ENCODE data around the gene PNPLA6.
A peak's percentile ranks its signal among the peaks of the same experiment; 100 is the strongest.

PNPLA6 gene

DNA sequence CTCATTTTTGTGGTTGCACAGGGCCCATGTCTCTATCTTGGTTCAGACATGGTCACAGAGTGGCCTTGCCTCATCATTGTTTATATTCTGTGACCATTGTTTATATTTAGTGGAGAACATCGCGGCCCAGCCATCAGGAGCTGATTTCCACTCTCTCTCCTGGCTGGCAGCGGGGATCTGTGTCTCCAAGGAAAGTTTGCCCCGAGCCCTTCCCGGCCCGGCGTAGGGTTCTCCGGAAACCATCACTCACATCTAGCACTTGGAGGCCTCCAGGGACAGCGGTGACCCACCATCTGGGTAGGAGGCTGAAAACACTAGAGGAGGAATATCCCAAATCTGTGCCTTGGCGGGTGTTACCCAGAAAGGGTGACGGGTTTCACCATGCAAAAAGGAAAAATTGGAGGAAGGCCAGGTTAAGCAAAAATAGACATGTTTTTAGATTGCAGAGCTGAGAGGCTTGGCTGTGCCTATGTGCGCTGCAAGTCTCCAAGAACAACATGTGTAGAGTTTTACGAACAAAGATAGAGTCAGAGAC lies 20.3 kb upstream of the PNPLA6 start:
- TF ChIP-seq, protein P1, sequence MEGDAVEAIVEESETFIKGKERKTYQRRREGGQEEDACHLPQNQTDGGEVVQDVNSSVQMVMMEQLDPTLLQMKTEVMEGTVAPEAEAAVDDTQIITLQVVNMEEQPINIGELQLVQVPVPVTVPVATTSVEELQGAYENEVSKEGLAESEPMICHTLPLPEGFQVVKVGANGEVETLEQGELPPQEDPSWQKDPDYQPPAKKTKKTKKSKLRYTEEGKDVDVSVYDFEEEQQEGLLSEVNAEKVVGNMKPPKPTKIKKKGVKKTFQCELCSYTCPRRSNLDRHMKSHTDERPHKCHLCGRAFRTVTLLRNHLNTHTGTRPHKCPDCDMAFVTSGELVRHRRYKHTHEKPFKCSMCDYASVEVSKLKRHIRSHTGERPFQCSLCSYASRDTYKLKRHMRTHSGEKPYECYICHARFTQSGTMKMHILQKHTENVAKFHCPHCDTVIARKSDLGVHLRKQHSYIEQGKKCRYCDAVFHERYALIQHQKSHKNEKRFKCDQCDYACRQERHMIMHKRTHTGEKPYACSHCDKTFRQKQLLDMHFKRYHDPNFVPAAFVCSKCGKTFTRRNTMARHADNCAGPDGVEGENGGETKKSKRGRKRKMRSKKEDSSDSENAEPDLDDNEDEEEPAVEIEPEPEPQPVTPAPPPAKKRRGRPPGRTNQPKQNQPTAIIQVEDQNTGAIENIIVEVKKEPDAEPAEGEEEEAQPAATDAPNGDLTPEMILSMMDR (IDR thresholded peaks at IDR 0.05; ENCODE audit: insufficient read depth, low read depth, low read length, missing control alignments) = no peak
- no peak for DNase-seq (ENCODE audit: low read depth)
- no peak overlapping the region for H3K4me3 ChIP-seq (ENCODE audit: low read depth, low read length)

DNA sequence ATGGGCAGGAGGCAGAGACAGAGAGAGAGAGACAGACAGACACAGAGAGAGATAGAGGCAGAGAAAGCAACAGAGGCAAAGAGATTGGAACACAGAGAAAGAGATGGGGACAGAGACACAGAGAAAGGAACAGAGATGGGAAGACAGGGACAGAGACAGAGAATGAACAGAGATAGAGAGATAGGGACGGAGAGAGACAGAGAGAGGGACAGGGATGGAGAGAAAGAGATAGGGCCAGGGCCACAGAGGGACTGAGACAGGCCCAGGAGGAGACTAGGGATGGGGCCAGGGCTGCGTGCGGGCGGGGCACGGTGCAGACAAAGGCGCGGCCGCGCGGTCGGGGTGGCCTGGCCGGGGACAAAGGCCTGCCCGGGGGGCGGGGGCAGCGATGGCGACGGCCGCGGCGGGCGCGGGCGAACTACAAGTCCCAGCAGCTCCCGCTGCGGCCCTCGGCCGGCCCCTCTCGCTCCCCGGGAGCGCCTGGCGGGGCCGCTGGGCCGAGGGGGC lies 19.8 kb upstream of the PNPLA6 start, which contains the start of gene ZNF358:
ZNF358 (plus strand) TSS at position 459 of the 507 bp plus-strand sequence. CDS start 3,140 bp downstream, outside the sequence.
- H3K4me3 ChIP-seq (ENCODE audit: low read depth, low read length) = peak within 1 kb of the TSS; percentile 42
- DNase-seq (ENCODE audit: low read depth) = peak; percentile 54
- TF ChIP-seq, protein P1 (IDR thresholded peaks at IDR 0.05; ENCODE audit: insufficient read depth, low read depth, low read length, missing control alignments) = no peak

DNA sequence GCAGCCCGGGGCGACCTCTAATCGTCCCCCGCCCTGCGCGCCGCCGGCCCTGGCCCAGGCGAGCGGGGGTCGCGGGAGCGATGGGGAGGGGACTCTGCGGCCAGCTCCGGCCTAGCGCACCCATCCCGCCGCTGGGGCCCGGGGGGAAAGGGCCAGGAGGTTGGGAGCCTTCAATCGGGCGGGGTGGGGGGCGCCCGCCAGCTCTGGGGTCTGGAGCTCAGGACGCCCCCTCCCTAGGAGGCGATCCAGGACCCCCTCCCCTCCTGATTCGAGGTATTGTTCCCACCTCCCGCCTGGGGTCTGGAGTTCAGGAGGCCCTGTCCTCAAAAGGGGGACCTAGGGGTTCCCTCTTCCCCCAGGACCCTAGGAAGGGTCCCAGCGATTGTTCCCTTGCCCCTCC lies 19.2 kb upstream of the PNPLA6 start:
- H3K4me3 ChIP-seq (ENCODE audit: low read depth, low read length) = peak overlapping the region; percentile 42
- TF ChIP-seq, protein P1 (IDR thresholded peaks at IDR 0.05; ENCODE audit: insufficient read depth, low read depth, low read length, missing control alignments) = no peak
- DNase-seq (ENCODE audit: low read depth) = no peak

DNA sequence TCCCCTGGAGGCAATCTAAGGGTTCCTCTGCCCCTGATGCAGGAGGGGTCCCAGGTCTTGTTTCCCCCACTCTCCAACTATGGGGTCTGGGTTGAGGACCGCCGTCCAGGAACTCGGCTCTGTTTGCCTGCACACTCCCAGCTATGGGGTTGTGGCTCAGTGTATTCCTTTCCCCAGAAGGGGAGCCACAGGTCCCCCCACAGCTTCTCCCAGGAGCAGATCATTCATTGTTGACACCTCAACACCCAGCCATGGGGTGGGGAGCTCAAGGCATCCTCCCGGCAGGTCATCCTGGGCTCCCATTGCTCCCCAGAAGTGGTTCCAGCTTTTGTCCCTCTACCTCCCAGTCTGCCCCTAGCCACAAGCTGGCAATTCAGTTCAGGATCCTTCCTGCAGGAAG lies 18.6 kb upstream of the PNPLA6 start:
- no peak for DNase-seq (ENCODE audit: low read depth)
- TF ChIP-seq, protein P1 (IDR thresholded peaks at IDR 0.05; ENCODE audit: insufficient read depth, low read depth, low read length, missing control alignments) = no peak
- H3K4me3 ChIP-seq (ENCODE audit: low read depth, low read length) = no peak overlapping the region

DNA sequence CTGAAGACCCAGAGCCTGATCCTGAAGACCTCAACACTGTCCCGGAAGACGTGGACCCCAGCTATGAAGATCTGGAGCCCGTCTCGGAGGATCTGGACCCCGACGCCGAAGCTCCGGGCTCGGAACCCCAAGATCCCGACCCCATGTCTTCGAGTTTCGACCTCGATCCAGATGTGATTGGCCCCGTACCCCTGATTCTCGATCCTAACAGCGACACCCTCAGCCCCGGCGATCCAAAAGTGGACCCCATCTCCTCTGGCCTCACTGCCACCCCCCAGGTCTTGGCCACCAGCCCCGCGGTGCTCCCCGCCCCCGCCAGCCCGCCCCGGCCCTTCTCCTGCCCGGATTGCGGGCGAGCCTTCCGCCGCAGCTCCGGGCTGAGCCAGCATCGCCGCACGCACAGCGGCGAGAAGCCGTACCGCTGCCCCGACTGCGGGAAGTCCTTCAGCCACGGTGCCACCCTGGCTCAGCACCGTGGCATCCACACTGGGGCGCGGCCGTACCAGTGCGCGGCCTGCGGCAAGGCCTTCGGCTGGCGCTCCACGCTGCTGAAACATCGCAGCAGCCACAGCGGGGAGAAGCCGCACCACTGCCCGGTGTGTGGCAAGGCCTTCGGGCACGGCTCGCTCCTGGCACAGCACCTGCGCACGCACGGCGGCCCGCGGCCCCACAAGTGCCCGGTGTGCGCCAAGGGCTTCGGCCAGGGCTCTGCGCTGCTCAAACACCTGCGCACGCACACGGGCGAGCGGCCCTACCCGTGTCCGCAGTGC lies 16.0 kb upstream of the PNPLA6 start:
- TF ChIP-seq, protein P1 (IDR thresholded peaks at IDR 0.05; ENCODE audit: insufficient read depth, low read depth, low read length, missing control alignments) = no peak
- H3K4me3 ChIP-seq (ENCODE audit: low read depth, low read length) = no peak overlapping the region
- DNase-seq (ENCODE audit: low read depth) = no peak

DNA sequence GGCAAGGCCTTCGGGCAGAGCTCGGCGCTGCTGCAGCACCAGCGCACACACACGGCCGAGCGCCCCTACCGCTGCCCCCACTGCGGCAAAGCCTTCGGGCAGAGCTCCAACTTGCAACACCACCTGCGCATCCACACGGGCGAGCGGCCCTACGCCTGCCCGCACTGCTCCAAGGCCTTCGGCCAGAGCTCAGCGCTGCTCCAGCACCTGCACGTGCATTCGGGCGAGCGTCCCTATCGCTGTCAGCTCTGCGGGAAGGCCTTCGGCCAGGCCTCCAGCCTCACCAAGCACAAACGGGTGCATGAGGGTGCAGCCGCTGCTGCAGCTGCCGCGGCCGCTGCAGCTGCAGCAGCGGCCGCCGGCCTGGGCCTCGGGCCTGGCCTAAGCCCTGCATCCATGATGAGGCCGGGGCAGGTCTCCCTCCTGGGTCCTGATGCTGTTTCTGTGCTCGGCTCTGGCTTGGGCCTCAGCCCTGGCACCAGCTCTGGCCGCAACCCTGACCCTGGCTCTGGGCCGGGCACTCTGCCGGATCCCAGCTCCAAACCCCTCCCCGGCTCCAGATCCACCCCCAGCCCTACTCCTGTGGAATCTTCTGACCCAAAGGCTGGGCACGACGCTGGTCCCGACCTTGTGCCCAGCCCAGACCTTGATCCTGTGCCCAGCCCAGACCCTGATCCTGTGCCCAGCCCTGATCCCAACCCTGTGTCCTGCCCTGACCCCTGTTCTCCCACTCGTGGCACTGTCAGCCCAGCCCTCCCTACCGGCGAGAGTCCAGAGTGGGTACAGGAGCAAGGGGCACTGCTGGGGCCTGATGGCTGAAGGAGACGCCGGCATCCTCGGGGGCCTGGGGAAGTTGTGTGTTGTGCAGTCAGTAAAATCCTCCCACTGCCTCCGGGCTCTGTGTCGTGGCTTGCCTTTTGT lies 15.1 kb upstream of the PNPLA6 start:
- DNase-seq (ENCODE audit: low read depth) = no peak
- TF ChIP-seq, protein P1 (IDR thresholded peaks at IDR 0.05; ENCODE audit: insufficient read depth, low read depth, low read length, missing control alignments) = no peak

More for the DNA sequence above, 15.1 kb upstream of the PNPLA6 start:
- no peak overlapping the region for H3K4me3 ChIP-seq (ENCODE audit: low read depth, low read length)
